ENCODE results near the gene RASA3.

Gene RASA3

GRCh38 chr13:113942591-113943103 is 189.8 kb downstream of the RASA3 start:
- DNase-seq = no peak

- no peak for DNase-seq
Measured at GRCh38 chr13:113941571-113942191, 190.7 kb downstream of the RASA3 start.

- no peak for DNase-seq
Measured at GRCh38 chr13:113939944-113940297, 192.5 kb downstream of the RASA3 start.

GRCh38 chr13:113939129-113939943 is 193.1 kb downstream of the RASA3 start:
- DNase-seq = no peak

- DNase-seq = no peak
Measured at GRCh38 chr13:113938716-113939115, 193.7 kb downstream of the RASA3 start.

- no peak for DNase-seq
Measured at GRCh38 chr13:113938246-113938645, 194.2 kb downstream of the RASA3 start.

- DNase-seq = no peak
Measured at GRCh38 chr13:113937527-113938180, 194.8 kb downstream of the RASA3 start.

- DNase-seq = no peak
Measured at GRCh38 chr13:113937073-113937472, 195.3 kb downstream of the RASA3 start.

GRCh38 chr13:113936166-113936965 is 196.1 kb downstream of the RASA3 start:
- no peak for DNase-seq

- DNase-seq = no peak
Measured at GRCh38 chr13:113935001-113935844, 197.2 kb downstream of the RASA3 start.

GRCh38 chr13:113934576-113934975 is 197.8 kb downstream of the RASA3 start:
- DNase-seq = no peak

GRCh38 chr13:113933901-113934300 is 198.5 kb downstream of the RASA3 start:
- no peak for DNase-seq

- no peak for DNase-seq
Measured at GRCh38 chr13:113931841-113932459, 200.5 kb downstream of the RASA3 start.

GRCh38 chr13:113930671-113931637 is 201.5 kb downstream of the RASA3 start:
- DNase-seq = no peak

GRCh38 chr13:113929628-113930615 is 202.5 kb downstream of the RASA3 start:
- no peak for DNase-seq

- no peak for DNase-seq
Measured at GRCh38 chr13:113928685-113929627, 203.5 kb downstream of the RASA3 start.

Data from activated T-cell treated with anti-CD3 and anti-CD28 coated beads for 4 hours (primary cell).